Vagina (tissue), 2 donors: Measurements from ENCODE around the gene CPNE7. TPM values are rescaled to one million over a fixed set of nuclear protein-coding genes. Genes with fewer than 3 reads are reported as not detected.

Experiments
- DNase-seq, 2 donors: peaks; one replicate each; pipeline ENCODE4 v3.0.0-alpha.2; 2017; ENCODE audit errors: extremely low spot score in 2 of 2
- H3K27ac ChIP-seq: fragments of 200-600 bp; sonication (generic); one replicate; pipeline ENCODE4 v1.5.1; 2019
- H3K27me3 ChIP-seq: fragments of 200-600 bp; sonication (generic); one replicate; pipeline ENCODE4 v1.5.1; 2019
- H3K36me3 ChIP-seq, 2 donors: fragments of 200-600 bp; sonication (generic); one replicate each; pipeline ENCODE4 v1.5.1; 2017 to 2019
- H3K4me1 ChIP-seq: fragments of 200-600 bp; sonication (generic); one replicate; pipeline ENCODE4 v1.5.1; 2019
- H3K4me3 ChIP-seq, 2 donors: fragments of 200-600 bp; sonication (generic); 1 replicate in 1 of 2; 2 replicates in 1 of 2; pipeline ENCODE4 v1.5.1; 2016 to 2019
- H3K9me3 ChIP-seq: fragments of 200-600 bp; sonication (generic); one replicate; pipeline ENCODE4 v1.5.1; 2019
- POLR2A ChIP-seq, 2 donors: fragments of 450-650 bp; IDR thresholded peaks; one replicate each; pipeline ENCODE4 v1.6.1; 2017; ENCODE audit warnings: antibody characterized with exemption in 2 of 2, mild to moderate bottlenecking in 2 of 2, moderate library complexity in 2 of 2
- POLR2AphosphoS5 ChIP-seq, 2 donors: sonication (generic); formaldehyde crosslinking; IDR thresholded peaks; one replicate each; pipeline ENCODE4 v1.9.0; 2017; ENCODE audit warnings: antibody characterized with exemption in 2 of 2, mild to moderate bottlenecking in 2 of 2, low read depth in 1 of 2; ENCODE audit not compliant: insufficient read depth in 1 of 2
- intact Hi-C: fragments of 100-400 bp; cut with DNase I; formaldehyde crosslinking; loops from one replicate; pipeline ENCODE4 v1.15.1; 2023
- total RNA-seq: library from RNA; depleted of rRNA; stranded (reverse); fragments of >200 nt; gene quantifications from one replicate; pipeline ENCODE4 v1.2.3, GENCODE V29; 2016
- TF ChIP-seq, protein P1 (sequence below), 3 experiments: fragments of 450-650 bp in 2 of 3; fragments of 200-600 bp in 1 of 3; sonication (generic) in 1 of 3; IDR thresholded peaks; one replicate each; pipeline ENCODE4 v1.5.1; 2017 to 2019; ENCODE audit warnings: antibody characterized with exemption in 3 of 3, mild to moderate bottlenecking in 2 of 3, moderate library complexity in 2 of 3

The CPNE7 gene
- total RNA-seq, 1 donor from 2014 or later, result 4.9 TPM

DNA sequence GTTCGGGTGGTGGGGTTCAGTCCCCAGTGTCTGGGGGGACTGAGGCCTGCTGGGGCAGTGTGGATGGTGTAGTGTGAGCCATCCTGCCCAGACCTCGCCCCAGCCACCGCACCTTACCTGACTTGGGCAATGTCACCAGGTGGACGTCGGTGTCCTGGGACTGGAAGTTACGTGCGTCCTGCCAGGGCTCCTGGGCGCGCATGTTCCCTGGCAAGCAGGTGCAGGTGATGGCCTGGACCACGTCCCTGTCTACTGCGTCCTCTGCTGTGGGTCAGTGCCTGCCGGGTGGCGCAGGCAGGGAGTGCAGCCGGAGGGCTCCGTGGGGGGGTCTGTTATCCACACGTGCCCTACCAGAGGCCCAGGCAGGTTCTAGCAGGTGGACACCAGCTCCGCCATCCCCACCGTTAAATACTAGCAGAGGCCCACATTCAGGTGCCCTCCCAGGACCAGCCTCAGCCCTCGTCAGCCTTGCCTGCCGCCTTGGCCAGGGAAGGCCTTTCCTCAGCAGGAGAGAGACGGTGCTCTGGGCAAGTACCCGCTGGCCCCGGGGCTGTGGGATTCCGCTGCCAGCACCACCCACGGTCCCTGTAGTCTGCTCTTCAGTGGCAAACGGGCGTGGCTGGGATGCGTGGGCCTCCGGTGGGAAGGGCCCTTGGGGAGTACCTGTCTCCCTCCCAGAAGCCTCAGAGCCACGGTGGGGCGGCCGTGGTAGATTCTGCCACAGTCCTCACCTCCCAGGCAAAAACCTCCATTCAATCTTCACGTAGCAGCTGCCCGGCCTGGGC lies 29.8 kb downstream of the CPNE7 start:
- intact Hi-C loops, result no loop called here
- no peak for DNase-seq
- Histone ChIP-seq H3K9me3 (no peaks in the 10 kb centered on the region), H3K36me3 (no peaks in the 10 kb centered on the region), H3K4me3 (no peak overlapping the region), H3K27me3 (no peaks in the 10 kb centered on the region), H3K27ac (no peak overlapping the region), H3K4me1 (peaks cover 9% of the 10 kb centered on the region)
- no peak for TF ChIP-seq POLR2AphosphoS5 (IDR thresholded peaks at IDR 0.05; ENCODE audit: insufficient read depth in 1 of 2, low read depth in 1 of 2)
- TF ChIP-seq POLR2A (IDR thresholded peaks at IDR 0.05), result no peak
- TF ChIP-seq, protein P1, sequence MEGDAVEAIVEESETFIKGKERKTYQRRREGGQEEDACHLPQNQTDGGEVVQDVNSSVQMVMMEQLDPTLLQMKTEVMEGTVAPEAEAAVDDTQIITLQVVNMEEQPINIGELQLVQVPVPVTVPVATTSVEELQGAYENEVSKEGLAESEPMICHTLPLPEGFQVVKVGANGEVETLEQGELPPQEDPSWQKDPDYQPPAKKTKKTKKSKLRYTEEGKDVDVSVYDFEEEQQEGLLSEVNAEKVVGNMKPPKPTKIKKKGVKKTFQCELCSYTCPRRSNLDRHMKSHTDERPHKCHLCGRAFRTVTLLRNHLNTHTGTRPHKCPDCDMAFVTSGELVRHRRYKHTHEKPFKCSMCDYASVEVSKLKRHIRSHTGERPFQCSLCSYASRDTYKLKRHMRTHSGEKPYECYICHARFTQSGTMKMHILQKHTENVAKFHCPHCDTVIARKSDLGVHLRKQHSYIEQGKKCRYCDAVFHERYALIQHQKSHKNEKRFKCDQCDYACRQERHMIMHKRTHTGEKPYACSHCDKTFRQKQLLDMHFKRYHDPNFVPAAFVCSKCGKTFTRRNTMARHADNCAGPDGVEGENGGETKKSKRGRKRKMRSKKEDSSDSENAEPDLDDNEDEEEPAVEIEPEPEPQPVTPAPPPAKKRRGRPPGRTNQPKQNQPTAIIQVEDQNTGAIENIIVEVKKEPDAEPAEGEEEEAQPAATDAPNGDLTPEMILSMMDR (IDR thresholded peaks at IDR 0.05), result no peak

DNA sequence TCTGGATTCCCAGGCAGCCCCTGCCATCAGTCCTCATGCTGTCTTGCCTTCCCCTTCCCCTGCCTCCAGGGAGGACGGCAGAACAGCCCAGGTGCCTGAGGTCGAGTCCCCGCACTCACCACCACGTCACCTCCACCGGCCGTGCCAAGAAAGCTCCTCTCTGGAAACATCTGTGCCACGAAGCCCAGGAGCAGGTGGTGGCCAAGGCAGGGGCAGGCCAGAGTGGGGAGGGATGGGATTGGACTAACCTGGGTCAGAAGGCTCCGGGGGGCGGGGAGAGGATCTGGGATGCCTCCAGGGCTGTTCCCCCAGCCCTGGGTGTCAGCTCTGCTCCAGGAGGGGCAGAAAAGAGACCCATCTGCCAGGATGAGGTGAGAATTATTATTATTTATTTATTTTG lies 30.4 kb downstream of the CPNE7 start:
- no peak for DNase-seq
- Histone ChIP-seq H3K27me3 (no peaks in the 10 kb centered on the region), H3K9me3 (no peaks in the 10 kb centered on the region), H3K4me1 (peaks cover 9% of the 10 kb centered on the region), H3K4me3 (no peak overlapping the region), H3K36me3 (no peaks in the 10 kb centered on the region), H3K27ac (no peak overlapping the region)
- intact Hi-C loops, result no loop called here
- TF ChIP-seq POLR2A (IDR thresholded peaks at IDR 0.05) (no peak), POLR2AphosphoS5 (IDR thresholded peaks at IDR 0.05; ENCODE audit: insufficient read depth in 1 of 2, low read depth in 1 of 2) (no peak)
- TF ChIP-seq, protein P1 (IDR thresholded peaks at IDR 0.05), result no peak

- H3K36me3 ChIP-seq, result no peaks in the 10 kb centered on the region
- no peak overlapping the region for H3K4me3 ChIP-seq
- no peaks in the 10 kb centered on the region for H3K9me3 ChIP-seq
- no peaks in the 10 kb centered on the region for H3K27me3 ChIP-seq
- TF ChIP-seq POLR2AphosphoS5 (IDR thresholded peaks at IDR 0.05; ENCODE audit: insufficient read depth in 1 of 2, low read depth in 1 of 2), result no peak
- TF ChIP-seq, protein P1 (IDR thresholded peaks at IDR 0.05), result no peak
- no peak for TF ChIP-seq POLR2A (IDR thresholded peaks at IDR 0.05)
- H3K4me1 ChIP-seq, result peaks cover 6% of the 10 kb centered on the region
- H3K27ac ChIP-seq, result no peak overlapping the region
- intact Hi-C loops, result no loop called here
- no peak for DNase-seq
Measured at GRCh38 chr16:89607453-89607852, 31.9 kb downstream of the CPNE7 start.

- Histone ChIP-seq H3K27me3 (no peaks in the 10 kb centered on the region), H3K27ac (no peak overlapping the region), H3K4me1 (no peaks in the 10 kb centered on the region), H3K9me3 (no peaks in the 10 kb centered on the region), H3K4me3 (no peak overlapping the region), H3K36me3 (no peaks in the 10 kb centered on the region)
- intact Hi-C loops, result no loop called here
- TF ChIP-seq POLR2AphosphoS5 (IDR thresholded peaks at IDR 0.05; ENCODE audit: insufficient read depth in 1 of 2, low read depth in 1 of 2) (no peak), POLR2A (IDR thresholded peaks at IDR 0.05) (no peak)
- TF ChIP-seq, protein P1 (IDR thresholded peaks at IDR 0.05), result no peak
- no peak for DNase-seq
Measured at GRCh38 chr16:89607937-89608740, 32.6 kb downstream of the CPNE7 start.

GRCh38 chr16:89610108-89610453 lies 34.5 kb downstream of the CPNE7 start:
- Histone ChIP-seq H3K4me3 (no peak overlapping the region), H3K9me3 (no peaks in the 10 kb centered on the region), H3K4me1 (no peaks in the 10 kb centered on the region), H3K27me3 (no peaks in the 10 kb centered on the region), H3K27ac (no peak overlapping the region), H3K36me3 (no peaks in the 10 kb centered on the region)
- no peak for DNase-seq
- intact Hi-C loops, result no loop called here
- TF ChIP-seq POLR2A (IDR thresholded peaks at IDR 0.05) (no peak), POLR2AphosphoS5 (IDR thresholded peaks at IDR 0.05; ENCODE audit: insufficient read depth in 1 of 2, low read depth in 1 of 2) (no peak)
- TF ChIP-seq, protein P1 (IDR thresholded peaks at IDR 0.05), result no peak
